DMS114 treated with DMSO at 0.1 percent for 48 hours (cell line): ENCODE measurements around the gene CD34.
"Not testable (repeated sequence)": the region's sequence is repeated elsewhere in the genome, so short reads cannot be mapped to it uniquely, and the experiment has no call there.

Source experiments
- DNase-seq: peaks from one replicate; lab custom pipeline; 2025; ENCODE audit not compliant: unreplicated experiment; lab: John Stamatoyannopoulos, UW

Gene CD34, protein sequence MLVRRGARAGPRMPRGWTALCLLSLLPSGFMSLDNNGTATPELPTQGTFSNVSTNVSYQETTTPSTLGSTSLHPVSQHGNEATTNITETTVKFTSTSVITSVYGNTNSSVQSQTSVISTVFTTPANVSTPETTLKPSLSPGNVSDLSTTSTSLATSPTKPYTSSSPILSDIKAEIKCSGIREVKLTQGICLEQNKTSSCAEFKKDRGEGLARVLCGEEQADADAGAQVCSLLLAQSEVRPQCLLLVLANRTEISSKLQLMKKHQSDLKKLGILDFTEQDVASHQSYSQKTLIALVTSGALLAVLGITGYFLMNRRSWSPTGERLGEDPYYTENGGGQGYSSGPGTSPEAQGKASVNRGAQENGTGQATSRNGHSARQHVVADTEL

DNA sequence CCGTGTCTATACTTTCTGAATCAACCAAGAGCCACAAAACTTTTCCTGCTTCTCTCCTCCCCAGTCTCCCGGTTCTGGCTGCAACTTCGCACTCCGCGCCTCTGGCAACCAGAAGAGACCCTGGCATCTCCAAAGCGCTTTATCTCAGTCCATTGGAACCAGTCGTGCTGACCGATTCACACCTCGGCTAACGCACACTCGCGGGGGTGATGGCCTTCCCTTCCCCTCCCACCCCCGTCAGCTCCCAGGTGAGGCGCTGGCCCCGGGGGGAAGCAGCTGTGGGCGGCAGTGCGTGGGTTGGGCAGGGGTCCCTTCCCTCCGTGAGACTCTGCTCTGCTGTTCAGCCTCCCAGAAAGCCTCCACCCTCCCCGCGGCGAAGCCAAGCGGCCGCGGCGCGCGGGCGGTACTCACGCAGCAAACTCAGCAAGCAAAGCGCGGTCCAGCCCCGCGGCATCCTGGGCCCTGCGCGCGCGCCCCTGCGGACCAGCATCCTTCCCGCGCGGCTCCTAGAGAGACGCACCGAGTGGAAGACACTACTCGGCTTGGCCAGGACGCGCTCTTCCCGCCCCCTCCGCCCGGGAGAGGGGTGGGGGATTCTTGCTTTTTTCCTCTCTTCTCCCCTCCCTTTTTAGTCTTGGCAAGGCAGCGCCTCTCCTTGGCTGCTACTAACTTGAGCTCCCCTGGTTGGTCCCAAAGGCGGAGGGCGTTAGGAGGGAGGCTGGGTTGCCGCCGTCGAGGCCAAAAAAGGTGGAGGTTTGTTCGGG is at the start of gene CD34:
TSS of gene CD34 (minus strand) at position 535 of the 764 bp plus-strand sequence. CDS start at position 490, 45 bp downstream.
- no peak for DNase-seq

DNA sequence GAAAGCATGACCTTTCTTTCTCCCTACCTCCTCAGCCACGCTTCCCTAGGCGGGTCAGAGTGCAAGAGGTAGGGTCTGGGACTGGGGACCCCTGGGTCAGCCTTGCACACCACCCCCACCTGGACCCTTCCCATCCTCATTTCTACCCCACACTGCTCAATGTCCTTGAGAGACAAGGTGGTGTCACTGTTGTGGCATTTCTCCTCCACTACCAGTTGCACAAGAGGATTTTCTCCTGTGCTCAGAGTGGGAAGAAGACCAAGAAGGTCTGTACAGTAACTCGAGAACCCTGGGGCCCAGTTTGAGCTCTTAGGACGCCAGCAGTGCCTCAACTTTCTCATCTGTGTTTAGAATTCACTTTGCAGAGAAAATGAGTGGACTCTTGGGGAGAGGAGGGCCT is 49.4 kb upstream of the CD34 start:
- no peak for DNase-seq

DNA sequence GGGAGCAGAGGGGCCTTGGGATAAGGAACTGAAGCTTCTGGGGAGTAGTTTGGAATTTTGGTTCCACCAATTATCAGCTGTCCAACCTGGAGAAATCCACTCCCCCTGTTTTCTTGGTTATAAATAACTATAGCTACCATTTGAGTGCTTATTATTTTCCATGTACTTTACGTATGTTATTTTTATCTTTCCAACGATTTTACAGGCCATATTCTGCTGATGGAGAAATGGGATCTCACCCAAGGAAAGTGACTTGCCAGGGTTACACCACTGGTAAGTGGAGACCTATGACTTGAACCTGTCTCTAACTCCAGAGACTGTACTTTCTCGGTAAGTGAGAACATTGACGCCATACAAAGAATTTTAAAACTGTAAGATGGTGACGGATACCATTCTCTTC is 49.0 kb upstream of the CD34 start:
- DNase-seq = no peak

DNA sequence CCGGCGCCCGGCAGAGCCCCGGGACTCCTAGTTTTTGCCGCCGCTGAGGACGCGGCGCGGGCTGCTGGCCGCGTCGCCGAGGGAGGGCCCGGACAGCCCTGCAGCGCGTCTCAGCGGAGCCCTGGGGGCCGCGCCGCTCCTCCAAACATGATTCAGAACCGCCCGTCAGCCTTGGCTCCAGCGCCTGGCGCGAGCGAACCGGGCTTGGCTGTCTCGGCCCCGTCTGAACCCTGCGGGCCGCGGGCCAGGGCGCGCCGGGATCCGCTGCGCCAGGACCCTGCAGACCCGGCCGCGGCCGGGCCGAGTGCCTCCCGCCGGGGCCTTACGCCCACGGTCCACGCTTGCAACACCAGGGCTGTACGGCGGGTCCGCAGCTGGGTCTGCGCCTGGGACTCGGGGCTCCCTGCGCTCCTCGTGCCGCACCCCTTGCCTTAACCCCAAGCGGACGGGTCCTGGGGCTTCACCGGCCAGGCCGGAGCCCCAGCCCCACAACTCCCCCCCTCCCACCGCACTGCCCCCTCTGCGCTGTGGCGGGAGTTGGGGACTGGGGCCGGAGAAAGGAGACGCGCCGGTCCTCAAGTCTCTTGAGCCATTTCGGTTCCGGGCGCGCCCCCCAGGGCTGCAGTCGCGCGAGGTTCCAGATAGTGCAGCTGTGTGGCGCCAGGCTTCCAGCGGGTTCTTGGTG is 48.4 kb upstream of the CD34 start:
- DNase-seq = no peak

DNA sequence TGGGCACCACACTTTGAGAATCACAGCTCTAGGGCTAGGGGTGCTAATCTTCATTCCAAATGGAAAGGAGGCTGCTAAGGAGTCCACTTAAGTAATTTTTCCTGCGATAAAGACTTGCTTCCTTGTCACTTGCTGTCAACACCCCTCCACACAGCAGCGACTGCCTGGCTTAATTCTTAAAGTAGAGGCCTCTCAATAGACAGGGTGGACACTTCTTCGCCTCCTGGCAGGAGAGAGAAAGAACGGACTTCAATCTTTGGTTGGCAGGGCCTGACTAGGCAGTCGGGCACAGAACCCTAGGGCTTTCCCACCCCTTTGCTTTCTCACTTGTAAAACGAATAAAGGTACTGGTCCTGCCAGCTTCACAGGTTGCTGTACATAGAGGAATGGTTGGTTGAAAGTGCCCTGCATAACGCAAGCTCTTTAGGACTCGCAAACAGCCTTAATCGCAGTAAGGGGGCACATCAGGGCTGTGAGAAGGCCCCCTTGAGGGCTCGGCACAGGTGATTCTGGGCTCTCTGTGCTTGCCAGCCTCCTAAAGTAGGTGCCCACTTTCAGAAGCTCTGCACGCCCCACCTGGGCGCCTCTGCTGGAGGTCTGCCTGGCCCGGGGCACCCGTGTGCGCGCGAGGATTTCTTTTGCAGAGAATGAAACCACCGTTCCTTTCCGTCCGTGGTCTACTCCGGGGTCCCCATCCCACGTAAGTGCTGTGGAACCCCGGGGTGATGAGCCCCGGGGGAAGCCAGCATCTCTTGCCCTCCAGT is 47.6 kb upstream of the CD34 start:
- DNase-seq = no peak

DNA sequence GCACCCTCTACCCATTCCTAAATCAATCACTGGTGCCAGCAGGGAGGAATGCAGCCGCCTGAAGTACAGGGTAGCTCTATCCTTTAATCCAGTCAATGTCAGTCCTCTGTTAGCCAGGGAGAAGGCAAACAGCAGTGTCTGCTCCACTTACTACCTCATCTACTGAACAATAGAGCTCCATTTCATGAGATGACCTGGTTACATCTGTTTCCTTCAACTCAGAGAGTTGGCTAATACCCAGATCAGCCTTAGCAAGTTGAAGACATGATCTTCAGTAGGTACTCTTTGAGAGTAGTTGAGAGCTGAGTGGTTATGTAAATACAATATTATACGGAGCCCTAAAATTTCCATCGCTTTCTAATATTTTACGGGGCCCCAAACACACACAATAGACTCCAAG is 46.1 kb upstream of the CD34 start:
- DNase-seq = no peak

DNA sequence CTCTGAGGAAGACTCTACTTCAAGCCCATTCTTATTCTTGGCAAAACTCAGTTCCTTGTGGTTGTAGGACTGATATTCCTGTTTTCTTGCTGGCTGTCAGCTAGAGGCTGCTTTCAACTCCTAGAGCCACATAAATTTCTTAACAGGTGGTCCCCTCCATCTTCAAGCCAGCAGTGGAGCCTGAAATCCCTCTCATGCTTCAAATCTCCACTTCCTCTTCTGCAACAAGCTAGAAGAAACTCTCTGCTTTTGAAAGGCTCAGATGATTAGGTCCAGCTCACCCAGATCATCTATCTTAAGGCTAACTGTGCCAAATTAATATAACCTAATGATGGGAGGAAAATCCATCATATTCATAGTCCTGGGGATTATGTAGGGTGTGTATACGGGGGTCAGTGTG is 43.2 kb upstream of the CD34 start:
- DNase-seq = no peak

DNA sequence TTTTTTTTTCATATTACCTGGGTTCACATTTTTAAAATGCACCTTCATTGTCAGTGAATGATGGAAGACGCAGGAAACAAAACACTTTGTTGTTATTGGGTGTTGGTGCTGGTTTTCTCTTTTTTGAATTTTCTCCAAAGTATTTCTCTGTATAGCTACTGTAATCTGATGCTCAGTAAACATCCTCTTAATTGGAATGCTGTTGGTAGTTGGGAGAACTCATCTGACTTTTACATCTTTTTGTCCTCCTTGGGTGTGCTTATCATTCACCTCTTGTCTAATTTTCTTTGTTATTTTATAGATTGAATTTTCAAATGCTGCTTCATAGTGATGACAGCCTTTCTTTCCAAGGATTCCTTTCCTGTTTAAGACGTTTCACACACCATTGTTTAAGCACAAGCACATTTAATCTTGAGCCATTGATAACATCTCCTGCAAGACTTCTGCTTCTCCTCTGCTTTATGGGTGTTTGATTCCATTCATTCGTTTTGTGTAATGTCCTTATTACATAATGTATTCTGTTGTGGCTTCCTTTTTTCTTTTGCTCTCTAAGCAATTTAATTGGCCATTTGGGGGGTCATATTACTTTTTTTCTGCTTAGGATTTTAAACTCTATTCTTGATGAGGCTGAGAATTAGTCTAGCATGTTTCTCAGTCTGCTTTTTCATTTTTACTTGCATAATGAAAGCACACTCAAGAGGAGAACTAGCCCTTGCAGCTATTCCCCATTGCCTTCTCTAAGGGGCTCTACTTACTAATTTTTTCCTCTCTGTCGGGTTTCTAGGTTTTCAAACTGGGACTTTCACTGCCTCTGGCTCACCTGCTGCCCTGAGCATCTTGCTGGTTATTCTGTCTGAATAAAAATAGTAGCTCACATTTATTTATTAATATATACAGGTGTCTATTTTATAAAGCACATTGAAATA is 42.0 kb upstream of the CD34 start:
- DNase-seq = no peak

DNA sequence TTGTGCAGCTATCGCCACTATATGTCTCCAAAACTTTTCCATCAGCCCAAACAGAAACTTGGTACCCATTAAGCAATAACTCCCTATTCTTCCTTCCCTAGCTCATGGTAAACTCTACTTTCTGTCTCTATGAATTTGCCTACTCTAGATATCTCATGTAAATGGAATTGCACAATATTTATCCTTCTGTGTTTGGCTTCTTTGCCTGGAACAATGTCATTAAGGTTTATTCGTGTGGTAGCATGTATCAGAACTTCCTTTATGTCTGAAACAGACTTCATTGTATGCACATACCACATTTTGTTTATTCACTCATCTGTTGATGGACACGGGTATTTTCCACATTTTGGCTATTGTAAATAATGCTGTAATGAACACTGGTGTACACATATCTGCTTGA is 40.7 kb upstream of the CD34 start:
- no peak for DNase-seq

DNA sequence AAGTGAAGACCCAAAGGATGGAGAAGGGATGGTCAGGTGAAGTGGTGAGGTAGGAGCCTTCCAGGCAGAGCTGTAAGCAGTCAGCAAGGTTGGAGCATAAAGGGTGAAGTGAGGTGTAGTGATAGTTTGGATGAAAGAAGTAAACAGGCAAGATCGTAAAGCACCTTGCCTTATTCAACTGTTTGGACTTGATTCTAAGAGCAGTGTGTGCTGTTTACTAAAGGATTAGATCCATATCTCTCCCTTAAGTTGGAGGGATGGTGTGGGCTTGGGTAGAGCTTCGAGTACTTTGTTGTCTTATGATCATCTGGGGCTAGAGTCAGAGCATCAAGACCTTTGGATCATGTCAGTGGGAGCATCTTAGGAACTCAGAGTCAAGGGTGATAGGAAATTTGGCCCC is 39.8 kb upstream of the CD34 start:
- DNase-seq = no peak

DNA sequence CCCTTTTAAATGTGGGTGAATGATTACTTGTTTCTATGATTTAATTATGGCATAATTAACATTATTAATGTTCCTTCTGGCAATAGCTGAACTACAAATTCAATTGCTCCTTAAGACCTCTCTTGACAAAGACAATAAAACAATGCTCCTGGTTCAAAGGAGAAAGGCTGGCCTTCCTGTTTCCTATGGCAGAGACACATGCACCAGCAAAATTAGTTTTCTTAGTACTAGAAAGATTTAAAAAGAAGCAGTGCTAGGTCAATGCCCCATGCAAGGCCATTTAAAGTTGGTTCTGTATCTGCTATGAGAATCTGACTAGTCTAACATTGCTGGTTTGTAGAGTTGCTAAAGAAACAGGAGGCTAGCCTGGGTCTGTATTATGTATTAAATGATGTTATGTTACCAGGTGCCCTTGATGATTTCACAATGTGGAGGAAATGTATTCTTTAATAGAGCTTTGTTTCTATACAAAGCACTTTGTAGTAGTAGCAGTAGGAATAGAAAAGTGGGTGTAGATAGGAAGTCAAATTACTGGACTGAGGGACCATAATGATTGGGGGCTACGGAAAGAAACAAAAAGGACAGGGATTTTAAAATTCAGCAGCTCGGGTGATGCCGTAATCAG is 38.8 kb upstream of the CD34 start:
- no peak for DNase-seq

DNA sequence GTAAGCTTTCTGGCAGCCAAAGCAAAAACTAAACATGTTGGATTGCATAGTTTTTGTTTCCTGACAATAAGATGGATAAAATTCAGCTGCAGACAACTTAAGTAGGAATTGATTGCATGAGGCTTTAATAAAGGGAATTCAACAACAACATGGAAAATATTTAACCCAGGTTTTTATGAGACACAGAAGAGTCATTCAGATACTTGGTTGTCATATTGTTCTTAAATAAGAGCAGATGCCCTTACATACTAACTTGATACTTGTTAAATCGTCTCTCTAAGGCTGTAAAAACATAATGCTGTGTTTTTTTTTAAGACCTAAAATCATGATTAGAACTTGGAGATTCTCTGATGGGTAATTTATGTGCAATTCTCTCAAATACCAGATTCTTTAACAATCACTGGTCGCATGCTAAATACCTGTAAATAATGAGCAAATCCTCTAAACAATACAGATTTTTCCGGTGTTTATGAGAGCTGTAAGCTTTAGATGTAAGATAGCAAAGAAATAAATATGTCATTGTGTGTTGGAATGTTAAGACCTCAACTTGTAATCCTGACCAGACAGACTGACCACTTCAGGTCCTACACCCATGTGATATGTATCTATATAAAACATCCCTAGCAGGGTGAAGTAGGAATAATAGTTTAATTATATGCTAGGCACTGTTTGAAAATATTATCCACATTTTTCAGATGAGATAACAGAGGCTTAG is 37.8 kb upstream of the CD34 start:
- DNase-seq = no peak

DNA sequence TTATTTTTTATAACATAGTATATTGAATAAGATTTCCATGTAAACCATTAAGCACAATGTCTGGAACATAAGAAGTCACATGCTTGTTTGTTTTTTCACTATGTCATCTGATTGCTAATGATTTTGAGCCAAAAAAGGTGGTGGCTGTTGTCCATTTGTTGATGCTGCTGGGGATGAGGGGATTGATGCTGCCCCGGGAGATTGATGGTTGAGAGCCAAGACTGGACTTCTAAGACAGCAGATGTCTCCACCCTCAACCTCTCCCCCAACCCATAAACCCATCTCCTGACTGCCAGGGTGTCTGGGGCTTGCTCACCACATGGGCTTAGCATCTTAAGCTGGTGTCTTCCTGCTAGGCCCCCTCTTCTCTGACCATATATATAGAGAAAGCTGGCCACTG is 35.8 kb upstream of the CD34 start:
- no peak for DNase-seq

DNA sequence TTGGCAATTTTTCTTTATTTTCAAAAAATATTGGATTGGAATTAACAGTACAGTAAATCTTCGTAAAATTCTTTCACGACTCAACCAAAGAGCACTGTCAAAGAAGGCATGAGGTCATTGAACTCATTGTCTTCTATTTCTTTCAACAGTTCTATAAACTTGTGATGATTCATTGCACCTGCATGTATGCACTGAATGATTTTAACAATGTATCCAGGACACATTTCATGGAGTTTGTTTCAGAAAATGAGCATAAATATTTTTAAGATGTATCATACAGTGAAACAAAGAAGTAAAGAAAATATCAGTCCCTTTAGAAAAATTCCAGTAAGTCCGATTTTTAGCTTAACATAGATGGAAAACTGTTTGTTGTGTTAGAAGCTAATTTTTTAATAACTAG is 33.6 kb upstream of the CD34 start:
- DNase-seq = no peak

DNA sequence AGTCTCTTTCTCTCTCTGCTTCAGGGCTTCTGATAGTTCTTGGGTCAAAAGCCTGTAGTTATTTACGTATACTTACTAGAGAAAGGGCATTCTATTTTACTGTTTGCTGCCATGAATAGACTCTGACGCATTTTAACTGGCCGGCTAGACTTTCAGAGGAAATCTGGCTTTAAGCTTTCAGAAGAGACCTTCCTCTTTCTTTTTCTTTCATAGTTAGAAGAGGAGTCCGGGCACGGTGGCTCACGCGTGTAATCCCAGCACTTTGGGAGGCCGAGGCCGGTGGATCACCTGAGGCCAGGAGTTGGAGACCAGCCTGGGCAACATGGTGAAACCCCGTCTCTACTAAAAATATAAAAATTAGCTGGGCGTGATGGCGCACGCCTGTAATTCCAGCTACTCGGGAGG is 31.4 kb upstream of the CD34 start:
- not testable (repeated sequence) for DNase-seq

DNA sequence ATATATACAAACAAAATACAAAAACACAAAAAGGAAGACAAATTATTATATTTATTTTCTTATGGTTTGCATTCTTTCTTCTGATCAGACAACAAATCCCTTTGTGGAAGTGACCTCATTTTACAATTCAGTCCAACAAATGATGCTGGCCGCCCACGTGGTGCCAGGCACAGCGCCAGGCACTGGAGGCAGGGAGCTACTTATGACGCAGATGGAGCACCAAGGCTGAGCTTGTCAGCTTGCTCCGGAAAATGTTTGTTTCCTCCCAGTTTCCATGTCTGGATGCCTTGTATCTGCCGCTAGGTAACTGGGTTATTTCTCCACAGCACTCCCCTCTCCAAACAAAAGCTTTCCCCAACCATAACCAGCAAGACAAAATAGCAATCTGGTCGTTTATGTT is 30.7 kb upstream of the CD34 start:
- no peak for DNase-seq

DNA sequence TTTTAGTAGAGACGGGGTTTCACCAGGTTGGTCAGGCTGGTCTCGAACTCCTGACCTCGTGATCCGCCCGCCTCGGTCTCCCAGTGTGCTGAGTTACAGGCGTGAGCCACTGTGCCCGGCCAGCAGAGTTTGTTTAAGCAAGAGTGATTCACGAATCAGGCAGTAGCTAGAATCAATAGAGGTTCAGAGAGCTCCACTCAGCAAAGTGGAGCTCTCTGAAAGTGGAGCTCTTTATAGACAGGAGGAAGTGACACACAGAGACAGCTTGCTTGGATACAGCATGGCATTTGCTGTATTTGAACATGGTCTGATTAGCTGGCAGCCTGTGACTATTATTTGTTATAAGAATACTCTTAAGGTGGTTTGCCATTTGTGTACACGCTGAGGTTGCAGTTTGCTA is 27.1 kb upstream of the CD34 start:
- DNase-seq = no peak

DNA sequence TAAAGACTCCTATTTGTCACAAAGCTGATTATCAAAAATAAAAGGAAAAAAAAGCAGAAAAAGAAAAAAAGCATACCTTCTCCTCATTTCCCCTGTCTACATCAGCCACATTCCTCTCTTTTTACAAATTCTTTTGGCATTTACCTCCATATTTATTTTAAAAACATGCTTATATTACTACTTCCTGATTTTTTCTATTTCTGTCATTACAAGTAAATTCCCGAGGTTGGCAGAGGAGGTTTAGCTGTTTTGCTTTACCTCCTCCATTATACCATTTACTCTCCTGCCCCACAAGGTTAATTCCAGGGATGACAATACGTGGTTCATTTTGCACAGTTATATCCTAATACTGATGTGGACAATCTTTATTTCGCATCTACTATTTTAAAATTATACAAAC is 26.3 kb upstream of the CD34 start:
- no peak for DNase-seq

DNA sequence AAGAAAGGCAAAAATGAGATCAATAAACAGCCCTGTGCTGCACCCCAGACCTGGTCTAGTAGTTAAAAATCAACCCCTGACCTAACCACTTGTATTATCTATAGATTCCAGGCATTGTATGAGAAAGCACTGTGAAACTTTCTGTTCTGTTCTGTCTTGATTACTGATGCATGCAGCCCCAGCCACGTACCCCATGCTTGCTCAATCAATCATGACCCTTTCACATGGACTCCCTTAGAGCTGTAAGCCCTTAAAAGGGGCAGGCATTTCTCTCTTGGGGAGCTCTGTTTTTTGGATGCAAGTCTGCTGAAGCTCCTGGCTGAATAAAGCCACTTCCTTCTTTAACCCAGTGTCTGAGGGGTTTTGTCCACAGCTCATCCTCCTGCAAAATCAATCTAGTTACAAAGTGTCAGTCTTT is 24.2 kb upstream of the CD34 start:
- DNase-seq = no peak
